SK-N-SH (cell line): ENCODE measurements around the gene SPAG4. TPM values are rescaled to one million over a fixed set of nuclear protein-coding genes. Genes with fewer than 3 reads are reported as not detected.

ENCODE experiments used
- CTCF ChIA-PET: fragments of 300-600, 350-600 bp; formaldehyde crosslinking; extraction: SDS; loops from one replicate; lab custom pipeline; 2021; lab: Yijun Ruan, JAX
- POLR2A ChIA-PET: fragments of 350-600 bp; sonication (Branson Sonifier 250); formaldehyde crosslinking; extraction: SDS; loops from one replicate; lab custom pipeline; 2020; ENCODE audit warnings: antibody characterized with exemption, inconsistent platforms; lab: Yijun Ruan, JAX
- DNase-seq: peaks from one replicate; pipeline ENCODE4 v3.0.0; 2012
- H2AFZ ChIP-seq: fragments of 200-600 bp; sonication (generic); 2 replicates; pipeline ENCODE4 v1.8.1; 2016; ENCODE audit warnings: antibody characterized with exemption, mild to moderate bottlenecking, low read depth
- H3F3A ChIP-seq: fragments of 200-600 bp; sonication (generic); replicated peaks from 2 replicates; pipeline ENCODE3; 2016; ENCODE audit warnings: antibody characterized with exemption, mild to moderate bottlenecking; ENCODE audit not compliant: insufficient read depth
- H3K27ac ChIP-seq, 2 experiments: fragments of 200-500 bp in 1 of 2; fragments of 200-600 bp in 1 of 2; sonication (Bioruptor generic) in 1 of 2; sonication (generic), shearing (Covaris generic) in 1 of 2; 2 replicates each; pipeline versions ENCODE4 v1.5.1 to v1.6.1; 2014 to 2016; ENCODE audit warnings: low read depth in 2 of 2, inconsistent platforms in 1 of 2, low read length in 1 of 2, mild to moderate bottlenecking in 1 of 2, mixed read lengths in 1 of 2
- H3K27me3 ChIP-seq: fragments of 200-600 bp; sonication (generic), shearing (Covaris generic); 2 replicates; pipeline ENCODE4 v1.6.1; 2016; ENCODE audit warnings: mixed run types; ENCODE audit not compliant: insufficient read depth
- H3K36me3 ChIP-seq, 2 experiments: fragments of 200-500 bp in 1 of 2; fragments of 200-600 bp in 1 of 2; sonication (Bioruptor generic) in 1 of 2; sonication (generic) in 1 of 2; replicated peaks in 1 of 2; 2 replicates each; pipeline versions ENCODE3 to v1.5.1; 2014 to 2016; ENCODE audit warnings: low read length in 1 of 2, mild to moderate bottlenecking in 1 of 2; ENCODE audit not compliant: insufficient read depth in 2 of 2, control insufficient read depth in 1 of 2
- H3K4me1 ChIP-seq, 2 experiments: fragments of 200-500 bp in 1 of 2; fragments of 200-600 bp in 1 of 2; sonication (Bioruptor generic) in 1 of 2; sonication (generic), shearing (Covaris generic) in 1 of 2; 2 replicates each; pipeline versions ENCODE4 v1.5.1 to v1.6.1; 2014 to 2016; ENCODE audit warnings: low read depth in 1 of 2, low read length in 1 of 2, mixed run types in 1 of 2; ENCODE audit not compliant: insufficient read depth in 2 of 2, control insufficient read depth in 1 of 2
- H3K4me2 ChIP-seq: fragments of 200-600 bp; sonication (generic), shearing (Covaris generic); 2 replicates; pipeline ENCODE4 v1.6.1; 2017; ENCODE audit warnings: mixed run types
- H3K4me3 ChIP-seq, 2 experiments: fragments of 200-500 bp in 1 of 2; fragments of 200-600 bp in 1 of 2; sonication (Bioruptor generic) in 1 of 2; sonication (generic), shearing (Covaris generic) in 1 of 2; 2 replicates each; pipeline versions ENCODE4 v1.5.1 to v1.8.1; 2014 to 2016; ENCODE audit warnings: low read depth in 2 of 2, inconsistent platforms in 1 of 2, low read length in 1 of 2, mild to moderate bottlenecking in 1 of 2, mixed read lengths in 1 of 2, moderate library complexity in 1 of 2
- H3K79me2 ChIP-seq: fragments of 200-600 bp; sonication (generic); 2 replicates; pipeline ENCODE4 v1.8.1; 2017; ENCODE audit warnings: mild to moderate bottlenecking; ENCODE audit not compliant: insufficient read depth
- H3K9ac ChIP-seq: fragments of 200-600 bp; sonication (generic); 2 replicates; pipeline ENCODE4 v1.6.1; 2017; ENCODE audit warnings: mixed run types
- H3K9me2 ChIP-seq: fragments of 200-600 bp; sonication (generic); 2 replicates; pipeline ENCODE4 v1.6.1; 2017; ENCODE audit warnings: mixed run types
- H3K9me3 ChIP-seq: fragments of 200-600 bp; sonication (generic); 2 replicates; pipeline ENCODE4 v1.6.1; 2017; ENCODE audit warnings: mixed run types, mild to moderate bottlenecking, moderate library complexity
- H4K20me1 ChIP-seq: fragments of 200-600 bp; sonication (generic); 2 replicates; pipeline ENCODE4 v1.6.1; 2017; ENCODE audit warnings: mild to moderate bottlenecking, mixed run types; ENCODE audit not compliant: insufficient read depth
- CHD2 ChIP-seq: fragments of 150-350 bp; IDR thresholded peaks from 2 replicates; pipeline ENCODE4 v1.6.1; 2018; ENCODE audit warnings: low read length; ENCODE audit not compliant: partially characterized antibody
- CTCF ChIP-seq: fragments of 200-600 bp; sonication (generic); IDR thresholded peaks from 2 replicates; pipeline ENCODE4 v1.6.1; 2017; ENCODE audit warnings: antibody characterized with exemption, mild to moderate bottlenecking, moderate library complexity
- ELF1 ChIP-seq: IDR thresholded peaks from 2 replicates; pipeline ENCODE4 v1.4.0; 2012
- FOSL2 ChIP-seq: IDR thresholded peaks from 2 replicates; pipeline ENCODE4 v1.4.0; 2012; ENCODE audit warnings: low read depth, mild to moderate bottlenecking, moderate library complexity, borderline replicate concordance
- FOXM1 ChIP-seq: IDR thresholded peaks from 2 replicates; pipeline ENCODE4 v1.4.0; 2012; ENCODE audit warnings: low read depth, mild to moderate bottlenecking
- GABPA ChIP-seq: IDR thresholded peaks from 2 replicates; pipeline ENCODE4 v1.4.0; 2012; ENCODE audit warnings: low read depth, mild to moderate bottlenecking
- GATA2 ChIP-seq: sonication (generic); formaldehyde crosslinking; IDR thresholded peaks from 2 replicates; pipeline ENCODE4 v1.5.0; 2020; ENCODE audit warnings: mild to moderate bottlenecking, missing genetic modification reagents
- IRF3 ChIP-seq: fragments of 150-350 bp; IDR thresholded peaks from 2 replicates; pipeline ENCODE4 v1.6.1; 2016; ENCODE audit warnings: mild to moderate bottlenecking, low read depth, low read length
- JUND ChIP-seq: IDR thresholded peaks from 2 replicates; pipeline ENCODE4 v1.4.0; 2012
- MEF2A ChIP-seq: IDR thresholded peaks from 2 replicates; pipeline ENCODE4 v1.4.0; 2012; ENCODE audit warnings: low read depth, borderline replicate concordance
- MXI1 ChIP-seq: IDR thresholded peaks from 2 replicates; pipeline ENCODE4 v1.6.1; 2012; ENCODE audit warnings: mild to moderate bottlenecking, low read depth, low read length, improper control_type of control experiment
- NFIC ChIP-seq: IDR thresholded peaks from 2 replicates; pipeline ENCODE4 v1.4.0; 2012; ENCODE audit warnings: borderline replicate concordance
- NRF1 ChIP-seq: IDR thresholded peaks from 2 replicates; pipeline ENCODE4 v1.6.1; 2012; ENCODE audit warnings: low read depth, mild to moderate bottlenecking, low read length
- PBX3 ChIP-seq: IDR thresholded peaks from 2 replicates; pipeline ENCODE4; 2012
- RAD21 ChIP-seq: IDR thresholded peaks from 2 replicates; pipeline ENCODE4 v1.6.1; 2012; ENCODE audit warnings: mild to moderate bottlenecking, low read length
- RFX5 ChIP-seq: IDR thresholded peaks from 2 replicates; pipeline ENCODE4 v1.6.1; 2012; ENCODE audit warnings: mild to moderate bottlenecking, improper control_type of control experiment, low read length
- RXRA ChIP-seq: IDR thresholded peaks from 2 replicates; pipeline ENCODE4 v1.4.0; 2012; ENCODE audit warnings: low read depth, mild to moderate bottlenecking, borderline replicate concordance
- SMC3 ChIP-seq: IDR thresholded peaks from 2 replicates; pipeline ENCODE4 v1.6.1; 2012; ENCODE audit warnings: low read depth, low read length, improper control_type of control experiment
- TAF1 ChIP-seq: IDR thresholded peaks from 2 replicates; pipeline ENCODE4 v1.6.1; 2012; ENCODE audit warnings: low read depth, mild to moderate bottlenecking, low read length, moderate library complexity, borderline replicate concordance
- TCF12 ChIP-seq: IDR thresholded peaks from 2 replicates; pipeline ENCODE4 v1.4.0; 2012
- USF1 ChIP-seq: IDR thresholded peaks from 2 replicates; pipeline ENCODE4 v1.4.0; 2012; ENCODE audit warnings: low read depth, borderline replicate concordance
- YY1 ChIP-seq: IDR thresholded peaks from 2 replicates; pipeline ENCODE4 v1.4.0; 2012; ENCODE audit warnings: low read depth, mild to moderate bottlenecking
- WGBS: methylation state at CpG from one replicate; pipeline ENCODE4 v1.1.6; 2017; ENCODE audit warnings: low lambda C conversion rate; 5-methylcytosine and 5-hydroxymethylcytosine counted together
- polyA plus RNA-seq, 3 experiments: library from polyadenylated mRNA; depleted of rRNA; stranded (reverse); fragments of >200 nt; gene quantifications; 2 replicates each; pipeline ENCODE4 v1.2.3, GENCODE V29; 2012

The SPAG4 gene
- polyA plus RNA-seq, 1 of the 3 experiments (the other 2 are of a cell fraction) = 6.9 TPM

GRCh38 chr20:35638751-35639150 lies 23.1 kb downstream of the SPAG4 start:
- DNase-seq = no peak
- H3K4me2 ChIP-seq = no peak overlapping the region
- no peaks in the 10 kb centered on the region for H3K9me2 ChIP-seq
- no peak overlapping the region for H3K4me3 ChIP-seq
- CTCF ChIA-PET = interaction anchor here (0.6 kb wide), 1 partner anchor 39 kb away, joined by 4 read pairs; no protein-coding TSS in a partner anchor
- POLR2A ChIA-PET = no interaction called here
- TF ChIP-seq TAF1 = no peak
- no peak for TF ChIP-seq CTCF
- TF ChIP-seq IRF3 = no peak
- no peak for TF ChIP-seq RXRA
- no peak for TF ChIP-seq YY1
- TF ChIP-seq TCF12 = no peak
- TF ChIP-seq RAD21 = no peak
- TF ChIP-seq CHD2 = no peak
- no peak for TF ChIP-seq PBX3
- TF ChIP-seq MXI1 = no peak
- TF ChIP-seq FOSL2 = no peak
- TF ChIP-seq FOXM1 = no peak
- no peak for TF ChIP-seq GABPA
- H3K9me3 ChIP-seq = no peaks in the 10 kb centered on the region
- H3K27ac ChIP-seq = no peak overlapping the region
- H3K4me1 ChIP-seq = no peaks in the 10 kb centered on the region
- peaks cover 3% of the 10 kb centered on the region for H3F3A ChIP-seq
- peaks cover 2 to 3% of the 10 kb centered on the region in 2 experiments for H3K36me3 ChIP-seq
- H3K27me3 ChIP-seq = no peaks in the 10 kb centered on the region
- peaks cover 94% of the 10 kb centered on the region for H4K20me1 ChIP-seq
- H2AFZ ChIP-seq = no peak overlapping the region
- H3K9ac ChIP-seq = no peak overlapping the region
- peaks cover 100% of the 10 kb centered on the region for H3K79me2 ChIP-seq
- WGBS = 73% methylated on average over 2 of the region's 2 CpGs

GRCh38 chr20:35640724-35641123 lies 25.1 kb downstream of the SPAG4 start:
- Histone ChIP-seq H2AFZ (no peak overlapping the region), H3K79me2 (peaks cover 100% of the 10 kb centered on the region), H3K4me3 (no peak overlapping the region), H4K20me1 (peaks cover 100% of the 10 kb centered on the region), H3K4me2 (no peak overlapping the region), H3K36me3 (peaks cover 5 to 10% of the 10 kb centered on the region in 2 experiments), H3K4me1 (no peaks in the 10 kb centered on the region), H3F3A (peaks cover 3% of the 10 kb centered on the region), H3K9ac (no peak overlapping the region), H3K27me3 (no peaks in the 10 kb centered on the region), H3K9me2 (no peaks in the 10 kb centered on the region), H3K9me3 (no peaks in the 10 kb centered on the region), H3K27ac (no peak overlapping the region)
- TF ChIP-seq ELF1 (no peak), JUND (no peak), NFIC (no peak), RFX5 (no peak), SMC3 (no peak), GABPA (no peak), USF1 (no peak), MEF2A (no peak), NRF1 (no peak), GATA2 (CRISPR knock-in tag) (no peak)
- CTCF ChIA-PET = interaction anchor here (2.5 kb wide), 1 partner anchor 21 kb away, joined by 9 read pairs; no protein-coding TSS in a partner anchor
- DNase-seq = no peak
- POLR2A ChIA-PET = no interaction called here
- WGBS = 93% methylated on average over 3 of the region's 3 CpGs
